ENCODE data around the gene RBM28.

Gene RBM28

DNA sequence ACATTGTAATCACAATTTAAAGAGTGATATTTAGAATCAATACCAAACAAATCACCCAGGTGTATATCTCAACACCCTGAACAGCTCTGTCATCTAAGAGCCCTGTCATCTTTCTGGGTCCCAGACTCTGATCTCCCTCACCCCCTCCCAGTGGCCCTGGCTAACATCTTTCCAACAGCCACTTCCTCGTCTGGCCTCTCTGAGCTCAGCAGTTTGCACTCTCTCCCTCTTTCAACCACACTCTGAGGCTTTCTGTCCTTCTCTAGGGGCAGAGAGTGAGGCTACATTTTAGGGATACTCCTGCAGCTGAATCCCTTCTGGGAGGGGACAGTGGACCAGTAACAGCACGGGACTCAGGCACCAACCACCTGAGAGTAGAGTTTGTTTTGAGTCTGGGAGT, 34.9 kb upstream of the RBM28 start:
- peak overlapping the region; percentile 69 for H3K23ac ChIP-seq (ENCODE audit: low read depth, low read length, poor library complexity)
- H2BK15ac ChIP-seq (ENCODE audit: low read length), result peak overlapping the region; percentile 69
- peak overlapping the region; percentile 31 for H2AFZ ChIP-seq (ENCODE audit: low read length)
- H2BK12ac ChIP-seq (ENCODE audit: low read length), result no peak overlapping the region
- H3K9ac ChIP-seq (ENCODE audit: low read depth, low read length, poor library complexity), result no peak overlapping the region
- H3K4me3 ChIP-seq (ENCODE audit: low read length in 2 of 2), result no peak overlapping the region
- peak overlapping the region; percentile 62 for H3K18ac ChIP-seq (ENCODE audit: low read length)
- H4K8ac ChIP-seq (ENCODE audit: low read depth, low read length), result no peak overlapping the region
- WGBS, 2 donors (ENCODE audit: extremely low coverage in 2 of 2, insufficient read length in 2 of 2, insufficient replicate concordance in 1 of 2), result no CpG with 5 or more reads among the region's 2 CpGs
- no peak for DNase-seq (ENCODE audit: low spot score)
- H2BK120ac ChIP-seq (ENCODE audit: low read depth, low read length), result no peak overlapping the region
- H3K4me2 ChIP-seq (ENCODE audit: insufficient read depth, low read length, poor library complexity, severe bottlenecking), result no peak overlapping the region
- H2BK5ac ChIP-seq (ENCODE audit: low read length), result peak overlapping the region; percentile 4
- H3K27me3 ChIP-seq (ENCODE audit: control insufficient read depth in 3 of 3, insufficient read depth in 3 of 3, low read depth in 1 of 3, low read length in 3 of 3), result peaks cover 0 to 18% (median 0%) of the 10 kb centered on the region in 3 experiments
- H3K4ac ChIP-seq (ENCODE audit: low read length), result no peak overlapping the region
- no peaks in the 10 kb centered on the region for H3K9me3 ChIP-seq (replicated peaks in 1 of 2; ENCODE audit: control insufficient read depth in 2 of 2, insufficient read depth in 1 of 2, low read depth in 1 of 2, low read length in 2 of 2)
- H3K14ac ChIP-seq (ENCODE audit: low read length), result no peak overlapping the region
- H4K91ac ChIP-seq (ENCODE audit: low read depth, low read length, poor library complexity), result peak overlapping the region; percentile 26
- H3K27ac ChIP-seq (replicated peaks; ENCODE audit: low read length), result no peak overlapping the region
- no peaks in the 10 kb centered on the region for H3K36me3 ChIP-seq (replicated peaks in 1 of 2; ENCODE audit: control insufficient read depth in 2 of 2, insufficient read depth in 2 of 2, low read length in 2 of 2)
- no peak overlapping the region for H2AK5ac ChIP-seq (ENCODE audit: low read depth, low read length)
- H3K4me1 ChIP-seq (ENCODE audit: control insufficient read depth in 2 of 2, insufficient read depth in 1 of 2, low read depth in 1 of 2, low read length in 2 of 2), result peaks cover 11 to 17% of the 10 kb centered on the region in 2 donors
- H3K79me1 ChIP-seq (ENCODE audit: low read depth, low read length), result no peaks in the 10 kb centered on the region

DNA sequence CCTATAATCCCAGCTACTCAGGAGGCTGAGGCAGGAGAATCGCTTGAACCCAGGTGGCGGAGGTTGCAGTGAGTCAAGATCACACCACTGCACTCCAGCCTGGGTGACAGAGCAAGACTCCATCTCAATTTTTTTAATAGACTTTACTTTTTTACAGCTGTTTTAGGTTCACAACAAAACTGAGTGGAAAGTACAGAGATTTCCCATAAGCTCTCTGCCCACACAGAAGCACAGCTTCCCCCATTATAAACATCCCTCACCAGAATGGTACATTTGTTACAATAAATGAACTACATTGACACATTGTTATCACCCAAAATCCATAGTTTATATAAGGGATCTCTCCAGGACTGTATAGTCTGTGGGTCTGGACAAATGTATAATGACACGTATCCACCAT, 32.4 kb upstream of the RBM28 start:
- Histone ChIP-seq H4K91ac (ENCODE audit: low read depth, low read length, poor library complexity) (no peak overlapping the region), H3K9me3 (replicated peaks in 1 of 2; ENCODE audit: control insufficient read depth in 2 of 2, insufficient read depth in 1 of 2, low read depth in 1 of 2, low read length in 2 of 2) (no peaks in the 10 kb centered on the region), H2AK5ac (ENCODE audit: low read depth, low read length) (no peak overlapping the region), H3K14ac (ENCODE audit: low read length) (no peak overlapping the region), H4K8ac (ENCODE audit: low read depth, low read length) (no peak overlapping the region), H3K79me1 (ENCODE audit: low read depth, low read length) (no peaks in the 10 kb centered on the region), H2BK5ac (ENCODE audit: low read length) (no peak overlapping the region), H3K18ac (ENCODE audit: low read length) (no peak overlapping the region), H2BK120ac (ENCODE audit: low read depth, low read length) (no peak overlapping the region), H2BK15ac (ENCODE audit: low read length) (no peak overlapping the region), H3K27me3 (ENCODE audit: control insufficient read depth in 3 of 3, insufficient read depth in 3 of 3, low read depth in 1 of 3, low read length in 3 of 3) (peaks cover 0 to 10% (median 0%) of the 10 kb centered on the region in 3 experiments), H3K27ac (replicated peaks; ENCODE audit: low read length) (no peak overlapping the region), H3K23ac (ENCODE audit: low read depth, low read length, poor library complexity) (no peak overlapping the region), H3K4me2 (ENCODE audit: insufficient read depth, low read length, poor library complexity, severe bottlenecking) (no peak overlapping the region), H3K9ac (ENCODE audit: low read depth, low read length, poor library complexity) (no peak overlapping the region), H3K4me3 (ENCODE audit: low read length in 2 of 2) (no peak overlapping the region), H3K36me3 (replicated peaks in 1 of 2; ENCODE audit: control insufficient read depth in 2 of 2, insufficient read depth in 2 of 2, low read length in 2 of 2) (no peaks in the 10 kb centered on the region), H2BK12ac (ENCODE audit: low read length) (no peak overlapping the region), H3K4ac (ENCODE audit: low read length) (no peak overlapping the region), H3K4me1 (ENCODE audit: control insufficient read depth in 2 of 2, insufficient read depth in 1 of 2, low read depth in 1 of 2, low read length in 2 of 2) (peaks cover 11 to 13% of the 10 kb centered on the region in 2 donors), H2AFZ (ENCODE audit: low read length) (no peak overlapping the region)
- no peak for DNase-seq (ENCODE audit: low spot score)
- WGBS, 2 donors (ENCODE audit: extremely low coverage in 2 of 2, insufficient read length in 2 of 2, insufficient replicate concordance in 1 of 2), result no CpG with 5 or more reads among the region's 3 CpGs

DNA sequence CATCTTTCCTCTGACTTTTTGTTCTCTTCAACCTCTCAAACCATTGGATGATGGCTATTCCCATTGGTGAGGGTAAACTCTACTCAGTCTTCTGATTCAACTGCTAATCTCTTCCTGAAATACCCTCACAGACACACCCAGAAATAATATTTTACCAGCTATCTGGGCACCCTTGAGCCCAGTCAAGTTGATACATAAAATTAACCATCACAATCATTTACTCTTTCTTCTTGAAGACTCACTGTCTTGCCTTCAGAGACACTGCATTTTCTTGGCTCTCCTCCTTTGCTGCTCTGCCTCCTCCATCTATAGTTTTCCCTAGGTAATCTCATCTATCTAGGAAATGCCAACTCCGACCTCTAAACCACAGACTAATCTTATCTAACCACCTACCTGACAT, 30.3 kb upstream of the RBM28 start:
- Histone ChIP-seq H3K23ac (ENCODE audit: low read depth, low read length, poor library complexity) (no peak overlapping the region), H2AFZ (ENCODE audit: low read length) (no peak overlapping the region), H3K27ac (replicated peaks; ENCODE audit: low read length) (no peak overlapping the region), H3K36me3 (replicated peaks in 1 of 2; ENCODE audit: control insufficient read depth in 2 of 2, insufficient read depth in 2 of 2, low read length in 2 of 2) (no peaks in the 10 kb centered on the region), H4K8ac (ENCODE audit: low read depth, low read length) (no peak overlapping the region), H3K79me1 (ENCODE audit: low read depth, low read length) (no peaks in the 10 kb centered on the region), H3K9ac (ENCODE audit: low read depth, low read length, poor library complexity) (no peak overlapping the region), H3K18ac (ENCODE audit: low read length) (no peak overlapping the region), H3K4me1 (ENCODE audit: control insufficient read depth in 2 of 2, insufficient read depth in 1 of 2, low read depth in 1 of 2, low read length in 2 of 2) (no peaks in the 10 kb centered on the region), H3K4ac (ENCODE audit: low read length) (no peak overlapping the region), H3K4me3 (ENCODE audit: low read length in 2 of 2) (no peak overlapping the region), H2BK15ac (ENCODE audit: low read length) (no peak overlapping the region), H2BK12ac (ENCODE audit: low read length) (no peak overlapping the region), H4K91ac (ENCODE audit: low read depth, low read length, poor library complexity) (no peak overlapping the region), H2BK5ac (ENCODE audit: low read length) (no peak overlapping the region), H3K9me3 (replicated peaks in 1 of 2; ENCODE audit: control insufficient read depth in 2 of 2, insufficient read depth in 1 of 2, low read depth in 1 of 2, low read length in 2 of 2) (no peaks in the 10 kb centered on the region), H3K14ac (ENCODE audit: low read length) (no peak overlapping the region), H3K27me3 (ENCODE audit: control insufficient read depth in 3 of 3, insufficient read depth in 3 of 3, low read depth in 1 of 3, low read length in 3 of 3) (peaks cover 0 to 10% (median 0%) of the 10 kb centered on the region in 3 experiments), H2BK120ac (ENCODE audit: low read depth, low read length) (no peak overlapping the region), H2AK5ac (ENCODE audit: low read depth, low read length) (no peak overlapping the region), H3K4me2 (ENCODE audit: insufficient read depth, low read length, poor library complexity, severe bottlenecking) (no peak overlapping the region)
- no peak for DNase-seq (ENCODE audit: low spot score)
- no CpG with 5 or more reads among the region's 1 CpG for WGBS, 2 donors (ENCODE audit: extremely low coverage in 2 of 2, insufficient read length in 2 of 2, insufficient replicate concordance in 1 of 2)

DNA sequence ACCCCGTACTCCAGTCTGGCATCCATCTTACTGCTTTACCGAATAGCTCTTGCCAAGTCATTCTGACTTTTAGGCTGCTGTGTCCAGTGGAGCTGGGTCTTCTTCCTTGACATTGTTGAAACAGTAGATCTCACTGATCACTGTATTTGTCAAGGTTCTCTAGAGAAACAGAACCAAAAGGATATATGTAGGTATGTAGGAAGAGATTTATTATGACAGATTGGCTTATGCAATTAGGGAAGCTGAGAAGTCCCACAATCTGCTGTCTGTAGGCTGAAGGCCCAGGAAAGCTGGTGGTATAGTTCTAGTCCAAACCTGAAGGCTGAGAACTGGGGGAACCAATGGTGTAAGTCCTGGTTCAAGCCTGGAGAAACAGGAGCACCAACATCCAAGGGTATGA, 29.9 kb upstream of the RBM28 start:
- Histone ChIP-seq H3K27me3 (ENCODE audit: control insufficient read depth in 3 of 3, insufficient read depth in 3 of 3, low read depth in 1 of 3, low read length in 3 of 3) (peaks cover 0 to 10% (median 0%) of the 10 kb centered on the region in 3 experiments), H2AFZ (ENCODE audit: low read length) (no peak overlapping the region), H3K9me3 (replicated peaks in 1 of 2; ENCODE audit: control insufficient read depth in 2 of 2, insufficient read depth in 1 of 2, low read depth in 1 of 2, low read length in 2 of 2) (no peaks in the 10 kb centered on the region), H2BK15ac (ENCODE audit: low read length) (no peak overlapping the region), H3K4me3 (ENCODE audit: low read length in 2 of 2) (no peak overlapping the region), H3K36me3 (replicated peaks in 1 of 2; ENCODE audit: control insufficient read depth in 2 of 2, insufficient read depth in 2 of 2, low read length in 2 of 2) (no peaks in the 10 kb centered on the region), H3K4ac (ENCODE audit: low read length) (no peak overlapping the region), H3K9ac (ENCODE audit: low read depth, low read length, poor library complexity) (no peak overlapping the region), H4K91ac (ENCODE audit: low read depth, low read length, poor library complexity) (no peak overlapping the region), H2BK5ac (ENCODE audit: low read length) (no peak overlapping the region), H4K8ac (ENCODE audit: low read depth, low read length) (no peak overlapping the region), H3K23ac (ENCODE audit: low read depth, low read length, poor library complexity) (no peak overlapping the region), H3K14ac (ENCODE audit: low read length) (no peak overlapping the region), H3K4me1 (ENCODE audit: control insufficient read depth in 2 of 2, insufficient read depth in 1 of 2, low read depth in 1 of 2, low read length in 2 of 2) (no peaks in the 10 kb centered on the region), H2BK12ac (ENCODE audit: low read length) (no peak overlapping the region), H3K79me1 (ENCODE audit: low read depth, low read length) (no peaks in the 10 kb centered on the region), H3K4me2 (ENCODE audit: insufficient read depth, low read length, poor library complexity, severe bottlenecking) (no peak overlapping the region), H3K18ac (ENCODE audit: low read length) (no peak overlapping the region), H3K27ac (replicated peaks; ENCODE audit: low read length) (no peak overlapping the region), H2BK120ac (ENCODE audit: low read depth, low read length) (no peak overlapping the region), H2AK5ac (ENCODE audit: low read depth, low read length) (no peak overlapping the region)
- no CpG with 5 or more reads among the region's 2 CpGs for WGBS, 2 donors (ENCODE audit: extremely low coverage in 2 of 2, insufficient read length in 2 of 2, insufficient replicate concordance in 1 of 2)
- no peak for DNase-seq (ENCODE audit: low spot score)

Measured in neuronal stem cell (in vitro differentiated cells).